Astrocyte of the spinal cord (primary cell): ENCODE data around the gene SIPA1L3.
"Not testable (repeated sequence)": the region's sequence is repeated elsewhere in the genome, so short reads cannot be mapped to it uniquely, and the experiment has no call there.

Source experiments
- DNase-seq: peaks from one replicate; pipeline ENCODE4 v3.0.0; 2011; ENCODE audit warnings: low read depth, low spot score
- H3K4me3 ChIP-seq: 2 replicates; pipeline ENCODE4 v1.5.1; 2011; ENCODE audit warnings: low read depth, mild to moderate bottlenecking, low read length, moderate library complexity
- in situ Hi-C: cut with HindIII; loops from 2 replicates; pipeline ENCODE4 v1.10.0; 2017; ENCODE audit warnings: low sequenced_read_pairs
- TF ChIP-seq, protein P1 (sequence below): IDR thresholded peaks from 2 replicates; pipeline ENCODE4 v1.5.1; 2012; ENCODE audit warnings: low read depth, mild to moderate bottlenecking, low read length, inconsistent platforms

Gene SIPA1L3

DNA sequence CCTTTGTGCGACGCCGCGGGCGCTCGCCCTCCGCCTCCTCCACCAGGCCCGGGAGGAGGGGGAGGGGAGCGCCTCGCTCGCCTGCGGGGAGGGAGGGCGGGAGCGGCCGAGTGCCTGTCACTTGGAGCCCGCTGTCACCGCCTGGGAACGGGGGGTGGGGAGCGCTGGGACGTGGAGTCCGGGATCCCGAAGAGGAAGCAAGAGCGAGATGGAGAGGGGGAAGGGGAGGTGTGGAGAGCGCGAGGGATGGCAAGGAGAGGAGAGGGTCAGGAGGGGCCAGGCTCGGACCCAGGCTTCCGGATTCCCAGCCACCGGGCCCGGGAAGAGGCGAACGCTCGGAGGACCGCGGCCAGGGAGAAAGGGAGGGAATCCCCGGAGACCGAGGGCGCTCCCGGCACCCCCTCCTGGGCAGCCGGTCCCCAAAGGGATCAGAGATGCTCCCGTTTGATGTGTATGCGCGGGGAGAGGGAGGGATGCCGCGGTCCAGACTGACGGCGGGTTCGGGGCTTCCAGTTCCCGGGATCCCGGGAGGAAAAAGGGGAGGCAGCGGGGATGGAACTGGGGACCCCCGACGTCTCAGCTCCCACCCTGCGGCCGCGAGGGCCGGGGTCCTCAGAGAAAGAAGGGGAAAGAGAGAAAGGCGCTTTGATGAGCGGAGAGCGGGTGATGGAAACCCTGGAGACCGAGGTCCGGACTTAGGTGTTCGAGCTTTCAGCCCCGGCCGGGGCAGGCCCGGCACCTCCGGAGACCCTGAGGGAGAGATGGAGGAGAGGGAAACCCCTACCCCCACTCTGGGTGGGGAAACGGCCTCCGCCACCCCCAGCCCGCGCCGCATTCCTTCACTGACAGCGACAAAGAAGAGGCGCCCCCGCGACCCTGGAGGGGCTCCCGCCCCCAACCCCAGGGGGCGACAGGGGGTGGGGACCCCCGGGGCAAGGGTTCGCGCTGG is 321.8 kb downstream of the SIPA1L3 start:
- H3K4me3 ChIP-seq, result peak overlapping the region; percentile 48
- DNase-seq, result no peak
- in situ Hi-C loops, result no loop called here
- TF ChIP-seq, protein P1, sequence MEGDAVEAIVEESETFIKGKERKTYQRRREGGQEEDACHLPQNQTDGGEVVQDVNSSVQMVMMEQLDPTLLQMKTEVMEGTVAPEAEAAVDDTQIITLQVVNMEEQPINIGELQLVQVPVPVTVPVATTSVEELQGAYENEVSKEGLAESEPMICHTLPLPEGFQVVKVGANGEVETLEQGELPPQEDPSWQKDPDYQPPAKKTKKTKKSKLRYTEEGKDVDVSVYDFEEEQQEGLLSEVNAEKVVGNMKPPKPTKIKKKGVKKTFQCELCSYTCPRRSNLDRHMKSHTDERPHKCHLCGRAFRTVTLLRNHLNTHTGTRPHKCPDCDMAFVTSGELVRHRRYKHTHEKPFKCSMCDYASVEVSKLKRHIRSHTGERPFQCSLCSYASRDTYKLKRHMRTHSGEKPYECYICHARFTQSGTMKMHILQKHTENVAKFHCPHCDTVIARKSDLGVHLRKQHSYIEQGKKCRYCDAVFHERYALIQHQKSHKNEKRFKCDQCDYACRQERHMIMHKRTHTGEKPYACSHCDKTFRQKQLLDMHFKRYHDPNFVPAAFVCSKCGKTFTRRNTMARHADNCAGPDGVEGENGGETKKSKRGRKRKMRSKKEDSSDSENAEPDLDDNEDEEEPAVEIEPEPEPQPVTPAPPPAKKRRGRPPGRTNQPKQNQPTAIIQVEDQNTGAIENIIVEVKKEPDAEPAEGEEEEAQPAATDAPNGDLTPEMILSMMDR, result no peak

DNA sequence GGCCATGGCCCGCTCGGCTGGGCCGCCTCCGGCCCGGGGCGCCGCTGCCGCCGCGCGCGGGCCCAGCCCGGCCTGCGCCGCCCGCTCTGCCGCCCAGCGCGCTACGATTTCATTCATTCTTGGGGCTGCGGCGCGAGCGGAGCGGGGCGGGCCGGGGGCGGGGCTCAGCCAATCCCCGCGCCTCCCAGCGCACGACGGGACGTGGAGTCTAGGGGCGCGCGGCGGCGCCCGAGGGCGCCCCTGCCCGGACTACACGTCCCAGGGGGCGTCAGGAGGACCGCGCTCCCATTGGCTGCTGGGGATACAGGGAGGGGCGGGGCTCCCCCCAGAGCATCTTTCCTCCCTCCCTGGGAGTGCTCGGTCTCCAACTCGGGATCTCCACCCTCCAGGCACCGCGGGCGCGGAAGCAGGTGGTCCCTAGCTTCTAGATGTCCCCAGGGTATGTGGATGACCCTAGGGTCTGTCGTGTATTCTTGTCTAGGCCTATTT is 322.6 kb downstream of the SIPA1L3 start:
- in situ Hi-C loops, result no loop called here
- TF ChIP-seq, protein P1, result peak; percentile 8
- peak; percentile 86 for DNase-seq
- peak overlapping the region; percentile 48 for H3K4me3 ChIP-seq

DNA sequence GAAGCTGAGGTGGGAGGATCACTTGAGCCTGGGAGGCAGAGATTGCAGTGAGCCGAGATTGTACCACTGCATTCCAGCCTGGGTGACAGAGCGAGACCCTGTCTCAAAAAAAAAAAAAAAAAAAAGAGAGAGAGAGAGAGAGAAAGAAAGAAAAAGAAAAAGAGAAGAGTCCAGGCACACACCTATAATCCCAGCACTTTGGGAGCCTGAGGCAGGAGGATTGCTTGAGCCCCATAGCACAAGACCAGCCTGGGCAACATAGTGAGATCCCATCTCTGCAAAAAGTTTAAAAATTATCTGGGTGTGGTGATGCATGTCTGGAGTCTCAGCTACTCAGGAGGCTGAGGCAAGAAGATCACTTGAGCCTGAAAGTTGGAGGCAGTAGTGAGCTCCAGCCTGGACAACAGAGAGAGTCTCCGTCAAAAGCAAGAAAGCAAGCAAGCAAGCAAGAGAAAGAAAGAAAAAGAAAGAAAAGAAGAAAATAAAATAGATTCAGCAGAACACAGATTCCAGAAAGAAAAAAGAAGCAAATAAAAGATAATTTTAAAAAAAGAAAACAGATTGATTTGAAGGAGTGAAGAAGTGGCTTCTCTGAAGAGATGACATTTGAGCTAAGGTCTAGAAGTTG is 323.6 kb downstream of the SIPA1L3 start:
- H3K4me3 ChIP-seq, in situ Hi-C loops, DNase-seq: not testable (repeated sequence)

DNA sequence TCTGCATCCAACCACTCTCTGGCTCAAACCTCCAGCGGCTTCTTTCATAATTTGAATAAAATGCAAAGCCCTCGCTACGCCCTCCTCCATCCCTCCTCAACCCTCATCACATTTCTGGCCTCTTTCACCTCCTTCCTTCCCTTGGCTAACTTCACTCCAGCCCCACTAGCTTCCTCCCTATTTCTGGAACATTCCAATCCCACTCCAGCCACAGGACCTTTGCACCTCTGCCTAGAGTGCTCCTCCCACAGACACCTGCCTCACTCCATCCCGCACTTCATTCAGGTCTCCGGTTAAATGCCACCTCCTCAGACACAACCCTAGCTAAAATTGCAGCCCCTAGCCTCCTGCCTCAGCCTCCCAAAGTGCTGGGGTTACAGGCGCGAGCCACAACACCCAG is 324.9 kb downstream of the SIPA1L3 start:
- in situ Hi-C loops, result no loop called here
- DNase-seq, result no peak
- H3K4me3 ChIP-seq, result no peak overlapping the region
- TF ChIP-seq, protein P1, result no peak

DNA sequence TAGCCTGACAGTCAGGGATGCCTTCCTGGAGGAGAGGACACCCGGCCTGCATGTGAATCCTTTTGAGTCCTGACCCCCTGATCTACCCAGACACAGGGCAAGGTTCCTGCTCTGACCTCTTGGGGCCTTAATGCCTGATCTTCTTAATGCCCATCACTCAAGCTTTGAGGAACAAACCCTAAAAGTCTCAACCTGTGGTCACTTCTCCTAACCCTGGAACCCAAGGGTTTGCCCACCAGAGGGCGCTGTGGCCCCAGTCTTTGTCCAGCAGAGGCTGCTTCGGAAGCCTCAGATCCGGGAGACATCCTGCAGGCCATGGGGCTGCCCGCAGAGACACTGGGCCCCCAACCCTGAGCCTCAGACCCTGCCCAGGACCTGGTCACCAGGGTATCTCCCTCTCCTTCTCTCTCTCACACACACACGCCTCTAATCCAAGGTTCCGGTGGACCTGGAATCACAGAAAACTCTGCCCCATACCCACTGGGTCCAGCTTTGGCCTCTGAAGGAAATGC is 326.8 kb downstream of the SIPA1L3 start:
- in situ Hi-C loops, result no loop called here
- H3K4me3 ChIP-seq, result no peak overlapping the region
- peak; percentile 60 for DNase-seq
- TF ChIP-seq, protein P1, result peak; percentile 83

DNA sequence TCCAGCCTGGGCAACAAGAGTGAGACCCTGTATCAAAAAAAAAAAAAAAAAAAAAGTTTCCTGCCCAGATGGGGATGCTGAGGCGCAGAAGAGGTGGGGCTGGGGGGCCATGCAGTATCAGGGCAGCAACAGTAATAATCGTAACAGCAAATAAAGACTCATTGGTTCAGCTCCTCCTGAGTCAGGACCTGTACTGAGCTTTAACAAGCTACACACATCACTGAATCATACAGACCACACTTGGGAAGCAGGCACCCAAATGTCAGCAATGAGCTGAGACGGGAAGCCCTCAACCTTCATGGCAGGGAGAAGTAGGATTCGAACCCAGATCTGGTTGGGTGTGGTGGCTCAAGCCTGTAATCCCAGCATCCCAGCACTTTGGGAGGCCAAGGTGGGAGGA is 327.6 kb downstream of the SIPA1L3 start:
- no peak for DNase-seq
- in situ Hi-C loops, result no loop called here
- TF ChIP-seq, protein P1, result no peak
- H3K4me3 ChIP-seq, result no peak overlapping the region

DNA sequence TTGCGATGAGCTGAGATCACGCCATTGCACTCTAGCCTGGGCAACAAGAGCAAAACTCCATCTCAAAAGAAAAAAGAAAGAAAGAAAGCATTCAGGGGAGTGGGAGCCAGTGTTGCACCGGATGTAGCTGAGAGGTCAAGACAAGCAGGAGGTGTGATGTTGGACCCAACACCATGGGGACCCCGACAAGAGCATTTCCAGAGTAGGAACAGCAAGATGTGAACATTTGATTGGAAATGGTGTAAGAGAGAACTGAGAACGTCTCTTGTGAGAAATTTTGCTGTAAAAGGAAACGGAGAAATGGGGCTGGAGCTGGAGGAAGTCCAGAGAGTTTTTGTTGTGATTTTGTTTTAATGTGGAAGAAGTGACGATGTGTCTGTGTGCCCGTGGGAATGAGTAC is 332.8 kb downstream of the SIPA1L3 start:
- no peak for DNase-seq
- in situ Hi-C loops, result no loop called here
- TF ChIP-seq, protein P1, result no peak
- H3K4me3 ChIP-seq, result no peak overlapping the region
